ENCODE data around the gene BRWD1. TPM values are rescaled to one million over a fixed set of nuclear protein-coding genes. Genes with fewer than 3 reads are reported as not detected.

BRWD1 gene
- polyA plus RNA-seq, 3 donors: 12.1 to 16.8 (median 12.7) TPM

GRCh38 chr21:39148975-39149374 is 164.5 kb downstream of the BRWD1 start:
- no peak overlapping the region for H3K27ac ChIP-seq (ENCODE audit: low read depth in 1 of 2, low read length in 2 of 2)
- no peaks in the 10 kb centered on the region for H3K27me3 ChIP-seq (ENCODE audit: control insufficient read depth in 2 of 2, insufficient read depth in 2 of 2, low read length in 2 of 2)
- Mint-ChIP-seq H3K9me3 (peaks cover 2 to 15% (median 12%) of the 10 kb centered on the region in 7 donors), H3K27me3 (ENCODE audit: low read depth in 3 of 3) (peaks cover 0 to 3% (median 1%) of the 10 kb centered on the region in 3 donors), H3K36me3 (no peaks in the 10 kb centered on the region), H3K27ac (no peak overlapping the region), H3K4me1 (no peaks in the 10 kb centered on the region), H3K4me3 (no peak overlapping the region)
- H3K9me3 ChIP-seq (replicated peaks in 1 of 2; ENCODE audit: control insufficient read depth in 1 of 2, insufficient read depth in 1 of 2, low read length in 2 of 2): peaks cover 13% of the 10 kb centered on the region in 2 donors
- TF ChIP-seq, protein P1, sequence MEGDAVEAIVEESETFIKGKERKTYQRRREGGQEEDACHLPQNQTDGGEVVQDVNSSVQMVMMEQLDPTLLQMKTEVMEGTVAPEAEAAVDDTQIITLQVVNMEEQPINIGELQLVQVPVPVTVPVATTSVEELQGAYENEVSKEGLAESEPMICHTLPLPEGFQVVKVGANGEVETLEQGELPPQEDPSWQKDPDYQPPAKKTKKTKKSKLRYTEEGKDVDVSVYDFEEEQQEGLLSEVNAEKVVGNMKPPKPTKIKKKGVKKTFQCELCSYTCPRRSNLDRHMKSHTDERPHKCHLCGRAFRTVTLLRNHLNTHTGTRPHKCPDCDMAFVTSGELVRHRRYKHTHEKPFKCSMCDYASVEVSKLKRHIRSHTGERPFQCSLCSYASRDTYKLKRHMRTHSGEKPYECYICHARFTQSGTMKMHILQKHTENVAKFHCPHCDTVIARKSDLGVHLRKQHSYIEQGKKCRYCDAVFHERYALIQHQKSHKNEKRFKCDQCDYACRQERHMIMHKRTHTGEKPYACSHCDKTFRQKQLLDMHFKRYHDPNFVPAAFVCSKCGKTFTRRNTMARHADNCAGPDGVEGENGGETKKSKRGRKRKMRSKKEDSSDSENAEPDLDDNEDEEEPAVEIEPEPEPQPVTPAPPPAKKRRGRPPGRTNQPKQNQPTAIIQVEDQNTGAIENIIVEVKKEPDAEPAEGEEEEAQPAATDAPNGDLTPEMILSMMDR (IDR thresholded peaks at IDR 0.05): no peak
- H2AFZ ChIP-seq (ENCODE audit: insufficient read depth, low read depth, low read length, poor library complexity, severe bottlenecking): no peak overlapping the region
- no peaks in the 10 kb centered on the region for H4K20me1 ChIP-seq (ENCODE audit: insufficient read depth, low read length)
- DNase-seq: no peak
- no CpG with 5 or more reads among the region's 2 CpGs for WGBS (ENCODE audit: insufficient coverage)
- no peaks in the 10 kb centered on the region for H3K4me1 ChIP-seq (ENCODE audit: control insufficient read depth in 1 of 2, insufficient read depth in 2 of 2, low read length in 2 of 2)
- H3K36me3 ChIP-seq (replicated peaks in 1 of 2; ENCODE audit: control insufficient read depth in 1 of 2, insufficient read depth in 2 of 2, low read length in 2 of 2): no peaks in the 10 kb centered on the region
- H3K9ac ChIP-seq (ENCODE audit: insufficient read depth, low read length, poor library complexity, severe bottlenecking): no peak overlapping the region
- no peaks in the 10 kb centered on the region for H3K79me2 ChIP-seq (ENCODE audit: insufficient read depth, low read length)
- no peak overlapping the region for H3K4me3 ChIP-seq (replicated peaks in 1 of 3; ENCODE audit: low read depth in 2 of 3, low read length in 3 of 3)
- intact Hi-C loops (cut with micrococcal nuclease): no loop called here
- H3K4me2 ChIP-seq (replicated peaks; ENCODE audit: extremely low read depth, low read length, poor library complexity, severe bottlenecking): no peak overlapping the region

GRCh38 chr21:39144191-39144590 is 169.2 kb downstream of the BRWD1 start:
- Histone ChIP-seq H2AFZ (ENCODE audit: insufficient read depth, low read depth, low read length, poor library complexity, severe bottlenecking) (peak overlapping the region; percentile 19), H3K79me2 (ENCODE audit: insufficient read depth, low read length) (no peaks in the 10 kb centered on the region), H3K27ac (ENCODE audit: low read depth in 1 of 2, low read length in 2 of 2) (no peak overlapping the region), H3K9me3 (replicated peaks in 1 of 2; ENCODE audit: control insufficient read depth in 1 of 2, insufficient read depth in 1 of 2, low read length in 2 of 2) (peaks cover 14 to 17% of the 10 kb centered on the region in 2 donors), H3K4me2 (replicated peaks; ENCODE audit: extremely low read depth, low read length, poor library complexity, severe bottlenecking) (no peak overlapping the region), H3K27me3 (ENCODE audit: control insufficient read depth in 2 of 2, insufficient read depth in 2 of 2, low read length in 2 of 2) (no peaks in the 10 kb centered on the region), H3K9ac (ENCODE audit: insufficient read depth, low read length, poor library complexity, severe bottlenecking) (no peak overlapping the region), H3K4me3 (replicated peaks in 1 of 3; ENCODE audit: low read depth in 2 of 3, low read length in 3 of 3) (no peak overlapping the region), H3K4me1 (ENCODE audit: control insufficient read depth in 1 of 2, insufficient read depth in 2 of 2, low read length in 2 of 2) (no peaks in the 10 kb centered on the region), H3K36me3 (replicated peaks in 1 of 2; ENCODE audit: control insufficient read depth in 1 of 2, insufficient read depth in 2 of 2, low read length in 2 of 2) (no peaks in the 10 kb centered on the region), H4K20me1 (ENCODE audit: insufficient read depth, low read length) (no peaks in the 10 kb centered on the region)
- H3K27ac Mint-ChIP-seq: no peak overlapping the region
- H3K9me3 Mint-ChIP-seq: peaks cover 9 to 30% (median 22%) of the 10 kb centered on the region in 7 donors
- peaks cover 0 to 1% of the 10 kb centered on the region in 2 donors for H3K36me3 Mint-ChIP-seq
- H3K4me3 Mint-ChIP-seq: no peak overlapping the region
- 100% methylated on average over 2 of the region's 3 CpGs for WGBS (ENCODE audit: insufficient coverage)
- no peaks in the 10 kb centered on the region for H3K4me1 Mint-ChIP-seq
- peaks cover 0 to 3% (median 3%) of the 10 kb centered on the region in 3 donors for H3K27me3 Mint-ChIP-seq (ENCODE audit: low read depth in 3 of 3)
- intact Hi-C loops (cut with micrococcal nuclease): no loop called here
- DNase-seq: no peak
- TF ChIP-seq, protein P1 (IDR thresholded peaks at IDR 0.05): no peak

All from CD14-positive monocyte (primary cell).